ENCODE data around the gene HIVEP2. TPM values are rescaled to one million over a fixed set of nuclear protein-coding genes. Genes with fewer than 3 reads are reported as not detected.

Gene HIVEP2
- total RNA-seq, 1 experiment from 2014 or later = 10.3 TPM

- no peaks in the 10 kb centered on the region for H3K27me3 ChIP-seq (ENCODE audit: control insufficient read depth, insufficient read depth, low read length)
- TF ChIP-seq POLR2AphosphoS5 (IDR thresholded peaks at IDR 0.05; ENCODE audit: low read depth, low read length) (no peak), SIN3A (IDR thresholded peaks at IDR 0.05; ENCODE audit: borderline replicate concordance, insufficient read depth, low read depth, low read length) (no peak), TCF7L2 (IDR thresholded peaks at IDR 0.05; ENCODE audit: low read depth, low read length) (no peak)
- TF ChIP-seq, protein P1, sequence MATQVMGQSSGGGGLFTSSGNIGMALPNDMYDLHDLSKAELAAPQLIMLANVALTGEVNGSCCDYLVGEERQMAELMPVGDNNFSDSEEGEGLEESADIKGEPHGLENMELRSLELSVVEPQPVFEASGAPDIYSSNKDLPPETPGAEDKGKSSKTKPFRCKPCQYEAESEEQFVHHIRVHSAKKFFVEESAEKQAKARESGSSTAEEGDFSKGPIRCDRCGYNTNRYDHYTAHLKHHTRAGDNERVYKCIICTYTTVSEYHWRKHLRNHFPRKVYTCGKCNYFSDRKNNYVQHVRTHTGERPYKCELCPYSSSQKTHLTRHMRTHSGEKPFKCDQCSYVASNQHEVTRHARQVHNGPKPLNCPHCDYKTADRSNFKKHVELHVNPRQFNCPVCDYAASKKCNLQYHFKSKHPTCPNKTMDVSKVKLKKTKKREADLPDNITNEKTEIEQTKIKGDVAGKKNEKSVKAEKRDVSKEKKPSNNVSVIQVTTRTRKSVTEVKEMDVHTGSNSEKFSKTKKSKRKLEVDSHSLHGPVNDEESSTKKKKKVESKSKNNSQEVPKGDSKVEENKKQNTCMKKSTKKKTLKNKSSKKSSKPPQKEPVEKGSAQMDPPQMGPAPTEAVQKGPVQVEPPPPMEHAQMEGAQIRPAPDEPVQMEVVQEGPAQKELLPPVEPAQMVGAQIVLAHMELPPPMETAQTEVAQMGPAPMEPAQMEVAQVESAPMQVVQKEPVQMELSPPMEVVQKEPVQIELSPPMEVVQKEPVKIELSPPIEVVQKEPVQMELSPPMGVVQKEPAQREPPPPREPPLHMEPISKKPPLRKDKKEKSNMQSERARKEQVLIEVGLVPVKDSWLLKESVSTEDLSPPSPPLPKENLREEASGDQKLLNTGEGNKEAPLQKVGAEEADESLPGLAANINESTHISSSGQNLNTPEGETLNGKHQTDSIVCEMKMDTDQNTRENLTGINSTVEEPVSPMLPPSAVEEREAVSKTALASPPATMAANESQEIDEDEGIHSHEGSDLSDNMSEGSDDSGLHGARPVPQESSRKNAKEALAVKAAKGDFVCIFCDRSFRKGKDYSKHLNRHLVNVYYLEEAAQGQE (IDR thresholded peaks at IDR 0.05; ENCODE audit: insufficient read depth in 1 of 2, low read depth in 2 of 2, low read length in 1 of 2) = no peak
- TF ChIP-seq, protein P2, sequence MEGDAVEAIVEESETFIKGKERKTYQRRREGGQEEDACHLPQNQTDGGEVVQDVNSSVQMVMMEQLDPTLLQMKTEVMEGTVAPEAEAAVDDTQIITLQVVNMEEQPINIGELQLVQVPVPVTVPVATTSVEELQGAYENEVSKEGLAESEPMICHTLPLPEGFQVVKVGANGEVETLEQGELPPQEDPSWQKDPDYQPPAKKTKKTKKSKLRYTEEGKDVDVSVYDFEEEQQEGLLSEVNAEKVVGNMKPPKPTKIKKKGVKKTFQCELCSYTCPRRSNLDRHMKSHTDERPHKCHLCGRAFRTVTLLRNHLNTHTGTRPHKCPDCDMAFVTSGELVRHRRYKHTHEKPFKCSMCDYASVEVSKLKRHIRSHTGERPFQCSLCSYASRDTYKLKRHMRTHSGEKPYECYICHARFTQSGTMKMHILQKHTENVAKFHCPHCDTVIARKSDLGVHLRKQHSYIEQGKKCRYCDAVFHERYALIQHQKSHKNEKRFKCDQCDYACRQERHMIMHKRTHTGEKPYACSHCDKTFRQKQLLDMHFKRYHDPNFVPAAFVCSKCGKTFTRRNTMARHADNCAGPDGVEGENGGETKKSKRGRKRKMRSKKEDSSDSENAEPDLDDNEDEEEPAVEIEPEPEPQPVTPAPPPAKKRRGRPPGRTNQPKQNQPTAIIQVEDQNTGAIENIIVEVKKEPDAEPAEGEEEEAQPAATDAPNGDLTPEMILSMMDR (IDR thresholded peaks at IDR 0.05) = no peak
- H3K27ac ChIP-seq (ENCODE audit: low read length) = no peak overlapping the region
- no peaks in the 10 kb centered on the region for H3K9me3 ChIP-seq (ENCODE audit: control insufficient read depth, insufficient read depth, low read depth, low read length)
- intact Hi-C loops (cut with micrococcal nuclease; ENCODE audit: unreplicated experiment) (no loop called here), in situ Hi-C loops (cut with HindIII; ENCODE audit: low pct_unique_long_range_greater_than_20kb, low sequenced_read_pairs) (no loop called here)
- ChIA-PET POLR2A (no interaction called here), CTCF (no interaction called here)
- H3K4me1 ChIP-seq (ENCODE audit: control insufficient read depth, insufficient read depth, low read length) = peaks cover 5% of the 10 kb centered on the region
- DNase-seq (ENCODE audit: low read depth, low spot score) (no peak), ATAC-seq (no peak)
- H3K4me3 ChIP-seq (ENCODE audit: low read depth in 2 of 2, low read length in 2 of 2) = no peak overlapping the region
- BruUV-seq (replicated peaks) = no TSS peak
- no peaks in the 10 kb centered on the region for H3K36me3 ChIP-seq (ENCODE audit: control insufficient read depth, insufficient read depth, low read length)
Observed at GRCh38 chr6:142934106-142934505, 10.9 kb downstream of the HIVEP2 start.

- DNase-seq (ENCODE audit: low read depth, low spot score) = no peak
- no peaks in the 10 kb centered on the region for H3K9me3 ChIP-seq (ENCODE audit: control insufficient read depth, insufficient read depth, low read depth, low read length)
- BruUV-seq (replicated peaks) = no TSS peak
- H3K36me3 ChIP-seq (ENCODE audit: control insufficient read depth, insufficient read depth, low read length) = no peaks in the 10 kb centered on the region
- intact Hi-C loops (cut with micrococcal nuclease; ENCODE audit: unreplicated experiment) (no loop called here), in situ Hi-C loops (cut with HindIII; ENCODE audit: low pct_unique_long_range_greater_than_20kb, low sequenced_read_pairs) (no loop called here)
- H3K4me3 ChIP-seq (ENCODE audit: low read depth in 2 of 2, low read length in 2 of 2) = no peak overlapping the region
- no peak overlapping the region for H3K27ac ChIP-seq (ENCODE audit: low read length)
- no peak for ATAC-seq
- TF ChIP-seq, protein P2 (IDR thresholded peaks at IDR 0.05) = no peak
- TF ChIP-seq SIN3A (IDR thresholded peaks at IDR 0.05; ENCODE audit: borderline replicate concordance, insufficient read depth, low read depth, low read length) (no peak), POLR2AphosphoS5 (IDR thresholded peaks at IDR 0.05; ENCODE audit: low read depth, low read length) (no peak), TCF7L2 (IDR thresholded peaks at IDR 0.05; ENCODE audit: low read depth, low read length) (no peak)
- TF ChIP-seq, protein P1 (IDR thresholded peaks at IDR 0.05; ENCODE audit: insufficient read depth in 1 of 2, low read depth in 2 of 2, low read length in 1 of 2) = no peak
- POLR2A ChIA-PET = no interaction called here
- peaks cover 8% of the 10 kb centered on the region for H3K4me1 ChIP-seq (ENCODE audit: control insufficient read depth, insufficient read depth, low read length)
- H3K27me3 ChIP-seq (ENCODE audit: control insufficient read depth, insufficient read depth, low read length) = no peaks in the 10 kb centered on the region
- CTCF ChIA-PET = no interaction called here
Observed at GRCh38 chr6:142933701-142934100, 11.3 kb downstream of the HIVEP2 start.

Data from Panc1 (cell line).